Measurements from ENCODE around the gene CENPN.

CENPN gene

GRCh38 chr16:81035398-81035974 lies 28.5 kb downstream of the CENPN start, which contains the start of gene ATMIN:
TSS of gene ATMIN (plus strand) at chr16:81035842. CDS start at chr16:81035871, 29 bp downstream.
- peak; percentile 96 for DNase-seq (ENCODE audit: low read depth)
- peak within 1 kb of the TSS; percentile 83 for H3K4me3 ChIP-seq (ENCODE audit: low read length)
- H3K36me3 ChIP-seq (ENCODE audit: control insufficient read depth, insufficient read depth, low read length, severe bottlenecking), result no peaks in the 10 kb centered on the region
- peaks cover 8% of the 10 kb centered on the region for H3K4me1 ChIP-seq (ENCODE audit: control insufficient read depth, insufficient read depth, low read length)
- H3K27me3 ChIP-seq (replicated peaks; ENCODE audit: control insufficient read depth, insufficient read depth, low read length), result no peaks in the 10 kb centered on the region
- no peaks in the 10 kb centered on the region for H3K9me3 ChIP-seq (ENCODE audit: control insufficient read depth, low read length)
- peak within 1 kb of the TSS; percentile 91 for H3K9ac ChIP-seq (ENCODE audit: low read length)

- Histone ChIP-seq H3K36me3 (ENCODE audit: control insufficient read depth, insufficient read depth, low read length, severe bottlenecking) (peaks cover under 1% of the 10 kb centered on the region), H3K9me3 (ENCODE audit: control insufficient read depth, low read length) (no peaks in the 10 kb centered on the region), H3K4me3 (ENCODE audit: low read length) (peak overlapping the region; percentile 83), H3K9ac (ENCODE audit: low read length) (peak overlapping the region; percentile 91), H3K27me3 (replicated peaks; ENCODE audit: control insufficient read depth, insufficient read depth, low read length) (no peaks in the 10 kb centered on the region), H3K4me1 (ENCODE audit: control insufficient read depth, insufficient read depth, low read length) (peaks cover 8% of the 10 kb centered on the region)
- DNase-seq (ENCODE audit: low read depth), result peak; percentile 64
Measured at GRCh38 chr16:81035975-81036750, 29.1 kb downstream of the CENPN start.

- Histone ChIP-seq H3K27me3 (replicated peaks; ENCODE audit: control insufficient read depth, insufficient read depth, low read length) (no peaks in the 10 kb centered on the region), H3K4me1 (ENCODE audit: control insufficient read depth, insufficient read depth, low read length) (peaks cover 8% of the 10 kb centered on the region), H3K36me3 (ENCODE audit: control insufficient read depth, insufficient read depth, low read length, severe bottlenecking) (peaks cover 7% of the 10 kb centered on the region), H3K9me3 (ENCODE audit: control insufficient read depth, low read length) (no peaks in the 10 kb centered on the region), H3K9ac (ENCODE audit: low read length) (peak overlapping the region; percentile 91), H3K4me3 (ENCODE audit: low read length) (peak overlapping the region; percentile 83)
- peak; percentile 27 for DNase-seq (ENCODE audit: low read depth)
Measured at GRCh38 chr16:81036751-81037350, 29.8 kb downstream of the CENPN start.

GRCh38 chr16:81040131-81040530 lies 33.1 kb downstream of the CENPN start:
- no peaks in the 10 kb centered on the region for H3K9me3 ChIP-seq (ENCODE audit: control insufficient read depth, low read length)
- H3K36me3 ChIP-seq (ENCODE audit: control insufficient read depth, insufficient read depth, low read length, severe bottlenecking), result peaks cover 40% of the 10 kb centered on the region
- H3K4me1 ChIP-seq (ENCODE audit: control insufficient read depth, insufficient read depth, low read length), result peaks cover 8% of the 10 kb centered on the region
- no peaks in the 10 kb centered on the region for H3K27me3 ChIP-seq (replicated peaks; ENCODE audit: control insufficient read depth, insufficient read depth, low read length)
- no peak for DNase-seq (ENCODE audit: low read depth)
- H3K9ac ChIP-seq (ENCODE audit: low read length), result no peak overlapping the region
- no peak overlapping the region for H3K4me3 ChIP-seq (ENCODE audit: low read length)

- peaks cover 8% of the 10 kb centered on the region for H3K4me1 ChIP-seq (ENCODE audit: control insufficient read depth, insufficient read depth, low read length)
- no peak for DNase-seq (ENCODE audit: low read depth)
- H3K9ac ChIP-seq (ENCODE audit: low read length), result no peak overlapping the region
- no peak overlapping the region for H3K4me3 ChIP-seq (ENCODE audit: low read length)
- no peaks in the 10 kb centered on the region for H3K9me3 ChIP-seq (ENCODE audit: control insufficient read depth, low read length)
- H3K36me3 ChIP-seq (ENCODE audit: control insufficient read depth, insufficient read depth, low read length, severe bottlenecking), result peaks cover 45% of the 10 kb centered on the region
- no peaks in the 10 kb centered on the region for H3K27me3 ChIP-seq (replicated peaks; ENCODE audit: control insufficient read depth, insufficient read depth, low read length)
Measured at GRCh38 chr16:81040842-81041241, 33.8 kb downstream of the CENPN start.

- H3K9me3 ChIP-seq (ENCODE audit: control insufficient read depth, low read length), result no peaks in the 10 kb centered on the region
- no peak overlapping the region for H3K4me3 ChIP-seq (ENCODE audit: low read length)
- peaks cover 45% of the 10 kb centered on the region for H3K36me3 ChIP-seq (ENCODE audit: control insufficient read depth, insufficient read depth, low read length, severe bottlenecking)
- no peak for DNase-seq (ENCODE audit: low read depth)
- peaks cover 7% of the 10 kb centered on the region for H3K4me1 ChIP-seq (ENCODE audit: control insufficient read depth, insufficient read depth, low read length)
- no peaks in the 10 kb centered on the region for H3K27me3 ChIP-seq (replicated peaks; ENCODE audit: control insufficient read depth, insufficient read depth, low read length)
- H3K9ac ChIP-seq (ENCODE audit: low read length), result no peak overlapping the region
Measured at GRCh38 chr16:81041696-81042095, 34.7 kb downstream of the CENPN start.

GRCh38 chr16:81042821-81043220 lies 35.8 kb downstream of the CENPN start:
- H3K9me3 ChIP-seq (ENCODE audit: control insufficient read depth, low read length), result no peaks in the 10 kb centered on the region
- H3K36me3 ChIP-seq (ENCODE audit: control insufficient read depth, insufficient read depth, low read length, severe bottlenecking), result peaks cover 45% of the 10 kb centered on the region
- H3K9ac ChIP-seq (ENCODE audit: low read length), result no peak overlapping the region
- H3K4me3 ChIP-seq (ENCODE audit: low read length), result no peak overlapping the region
- H3K4me1 ChIP-seq (ENCODE audit: control insufficient read depth, insufficient read depth, low read length), result no peaks in the 10 kb centered on the region
- no peak for DNase-seq (ENCODE audit: low read depth)
- H3K27me3 ChIP-seq (replicated peaks; ENCODE audit: control insufficient read depth, insufficient read depth, low read length), result no peaks in the 10 kb centered on the region

GRCh38 chr16:81053761-81054160 lies 46.7 kb downstream of the CENPN start:
- H3K4me3 ChIP-seq (ENCODE audit: low read length), result no peak overlapping the region
- H3K4me1 ChIP-seq (ENCODE audit: control insufficient read depth, insufficient read depth, low read length), result no peaks in the 10 kb centered on the region
- H3K9ac ChIP-seq (ENCODE audit: low read length), result no peak overlapping the region
- no peaks in the 10 kb centered on the region for H3K36me3 ChIP-seq (ENCODE audit: control insufficient read depth, insufficient read depth, low read length, severe bottlenecking)
- peaks cover 15% of the 10 kb centered on the region for H3K9me3 ChIP-seq (ENCODE audit: control insufficient read depth, low read length)
- DNase-seq (ENCODE audit: low read depth), result no peak
- H3K27me3 ChIP-seq (replicated peaks; ENCODE audit: control insufficient read depth, insufficient read depth, low read length), result no peaks in the 10 kb centered on the region

- H3K4me1 ChIP-seq (ENCODE audit: control insufficient read depth, insufficient read depth, low read length), result no peaks in the 10 kb centered on the region
- H3K9me3 ChIP-seq (ENCODE audit: control insufficient read depth, low read length), result no peaks in the 10 kb centered on the region
- H3K27me3 ChIP-seq (replicated peaks; ENCODE audit: control insufficient read depth, insufficient read depth, low read length), result no peaks in the 10 kb centered on the region
- no peaks in the 10 kb centered on the region for H3K36me3 ChIP-seq (ENCODE audit: control insufficient read depth, insufficient read depth, low read length, severe bottlenecking)
- H3K9ac ChIP-seq (ENCODE audit: low read length), result no peak overlapping the region
- no peak overlapping the region for H3K4me3 ChIP-seq (ENCODE audit: low read length)
- DNase-seq (ENCODE audit: low read depth), result no peak
Measured at GRCh38 chr16:81060576-81061306, 53.7 kb downstream of the CENPN start.

GRCh38 chr16:81061307-81061640 lies 54.3 kb downstream of the CENPN start:
- no peak for DNase-seq (ENCODE audit: low read depth)
- H3K9me3 ChIP-seq (ENCODE audit: control insufficient read depth, low read length), result no peaks in the 10 kb centered on the region
- H3K27me3 ChIP-seq (replicated peaks; ENCODE audit: control insufficient read depth, insufficient read depth, low read length), result no peaks in the 10 kb centered on the region
- no peak overlapping the region for H3K4me3 ChIP-seq (ENCODE audit: low read length)
- no peak overlapping the region for H3K9ac ChIP-seq (ENCODE audit: low read length)
- H3K4me1 ChIP-seq (ENCODE audit: control insufficient read depth, insufficient read depth, low read length), result no peaks in the 10 kb centered on the region
- no peaks in the 10 kb centered on the region for H3K36me3 ChIP-seq (ENCODE audit: control insufficient read depth, insufficient read depth, low read length, severe bottlenecking)

Data from adipocyte (in vitro differentiated cells).